ENCODE measurements around the gene RSU1.

- TF ChIP-seq MYC (IDR thresholded peaks at IDR 0.05; ENCODE audit: low read depth, low read length) (no peak), CTCF (IDR thresholded peaks at IDR 0.05; ENCODE audit: extremely low read depth in 1 of 2, insufficient read depth in 1 of 2, low read depth in 1 of 2, low read length in 2 of 2) (no peak), JUN (IDR thresholded peaks at IDR 0.05; ENCODE audit: borderline replicate concordance, insufficient read depth, insufficient read length, low read depth) (no peak), FOS (IDR thresholded peaks at IDR 0.05; ENCODE audit: borderline replicate concordance, insufficient read depth, low read length) (no peak), POLR2A (IDR thresholded peaks at IDR 0.05; ENCODE audit: low read depth, low read length) (no peak)
Observed at GRCh38 chr10:16742165-16742960, 74.9 kb downstream of the RSU1 start.
